Astrocyte (in vitro differentiated cells and primary cell): ENCODE results near the gene TBXT. TPM values are rescaled to one million over a fixed set of nuclear protein-coding genes. Genes with fewer than 3 reads are reported as not detected.

Experiments
- DNase-seq: peaks from one replicate; pipeline ENCODE4 v3.0.0-alpha.2; 2010; ENCODE audit warnings: low read depth
- FAIRE-seq: peaks from 2 replicates; lab custom pipeline; 2011; peaks lifted over from hg19 to GRCh38; lab: Jason Lieb, UNC
- H2AFZ ChIP-seq: 2 replicates; pipeline ENCODE4 v1.6.0; 2012; ENCODE audit warnings: low read depth, low read length, inconsistent platforms
- H3K27ac ChIP-seq: 2 replicates; pipeline ENCODE4 v1.5.1; 2011; ENCODE audit warnings: low read depth, low read length, inconsistent platforms
- H3K27me3 ChIP-seq: 2 replicates; pipeline ENCODE4 v1.6.0; 2011; ENCODE audit warnings: low read length, inconsistent platforms; ENCODE audit not compliant: insufficient read depth
- H3K36me3 ChIP-seq: 2 replicates; pipeline ENCODE4 v1.5.1; 2011; ENCODE audit warnings: low read length, inconsistent platforms; ENCODE audit not compliant: insufficient read depth
- H3K4me1 ChIP-seq: 2 replicates; pipeline ENCODE4 v1.5.1; 2011; ENCODE audit warnings: low read length, inconsistent platforms; ENCODE audit not compliant: insufficient read depth
- H3K4me2 ChIP-seq: 2 replicates; pipeline ENCODE4 v1.6.0; 2012; ENCODE audit warnings: low read length, inconsistent platforms
- H3K4me3 ChIP-seq: 2 replicates; pipeline ENCODE4 v1.5.1; 2011; ENCODE audit warnings: low read depth, mild to moderate bottlenecking, low read length, inconsistent platforms; ENCODE audit not compliant: insufficient read depth
- H3K79me2 ChIP-seq: 2 replicates; pipeline ENCODE4 v1.6.0; 2012; ENCODE audit warnings: mild to moderate bottlenecking, low read length, inconsistent platforms; ENCODE audit not compliant: insufficient read depth
- H3K9ac ChIP-seq: 2 replicates; pipeline ENCODE4 v1.6.0; 2012; ENCODE audit warnings: mild to moderate bottlenecking, low read length, inconsistent platforms
- H3K9me3 ChIP-seq: 2 replicates; pipeline ENCODE4 v1.5.1; 2012; ENCODE audit warnings: low read depth, mild to moderate bottlenecking, low read length, inconsistent platforms; ENCODE audit not compliant: insufficient read depth
- H4K20me1 ChIP-seq: 2 replicates; pipeline ENCODE4 v1.6.0; 2012; ENCODE audit warnings: low read length, inconsistent platforms; ENCODE audit not compliant: insufficient read depth
- H3K27ac Mint-ChIP-seq: one replicate; pipeline ENCODE4 v1.8.0; 2021; ENCODE audit warnings: mild to moderate bottlenecking, mixed read lengths; ENCODE audit not compliant: unreplicated experiment
- H3K27me3 Mint-ChIP-seq: one replicate; pipeline ENCODE4 v1.8.0; 2021; ENCODE audit warnings: low read depth, mixed read lengths; ENCODE audit not compliant: unreplicated experiment
- H3K36me3 Mint-ChIP-seq: one replicate; pipeline ENCODE4 v1.8.0; 2021; ENCODE audit warnings: low read depth, mixed read lengths; ENCODE audit not compliant: unreplicated experiment
- H3K4me1 Mint-ChIP-seq: one replicate; pipeline ENCODE4 v1.8.0; 2021; ENCODE audit warnings: low read depth, mixed read lengths; ENCODE audit not compliant: unreplicated experiment
- H3K4me3 Mint-ChIP-seq: one replicate; pipeline ENCODE4 v1.8.0; 2021; ENCODE audit warnings: mild to moderate bottlenecking, moderate library complexity, mixed read lengths; ENCODE audit not compliant: unreplicated experiment
- H3K9me3 Mint-ChIP-seq: one replicate; pipeline ENCODE4 v1.8.0; 2021; ENCODE audit warnings: mild to moderate bottlenecking, mixed read lengths; ENCODE audit not compliant: unreplicated experiment
- CTCF ChIP-seq: IDR thresholded peaks from 2 replicates; pipeline ENCODE4 v1.5.1; 2011; ENCODE audit warnings: low read depth, mild to moderate bottlenecking, inconsistent platforms, low read length, moderate library complexity; ENCODE audit not compliant: insufficient read depth
- EZH2 ChIP-seq: IDR thresholded peaks from 2 replicates; pipeline ENCODE4 v1.6.1; 2012; ENCODE audit warnings: mild to moderate bottlenecking, low read length, inconsistent platforms; ENCODE audit not compliant: insufficient read depth
- total RNA-seq: library from RNA; stranded (reverse); gene quantifications from 2 replicates; pipeline ENCODE4 v1.2.1, GENCODE V29; 2021

The TBXT gene
- total RNA-seq, 1 donor from 2014 or later = not detected

DNA sequence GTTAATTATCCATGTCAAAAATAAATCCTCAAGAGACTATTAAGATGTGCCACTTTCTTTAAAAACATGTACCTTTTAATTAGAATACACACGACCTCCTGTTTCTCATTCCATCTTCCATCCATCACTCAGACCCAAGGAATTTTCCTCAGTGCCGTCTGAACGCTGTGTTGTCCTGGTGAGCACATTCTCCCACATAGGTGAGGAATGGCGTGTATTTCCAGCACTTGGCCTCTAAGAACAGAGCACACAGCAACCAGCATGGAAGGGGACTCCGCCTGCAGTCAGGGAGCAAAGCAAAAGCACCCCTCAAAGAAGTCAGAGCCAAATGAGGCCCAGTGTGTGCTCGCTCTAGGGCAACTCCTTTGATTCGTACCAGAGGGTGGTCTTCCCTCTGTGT, 45.9 kb downstream of the TBXT start:
- Histone ChIP-seq H3K4me3 (no peak overlapping the region), H3K4me1 (no peaks in the 10 kb centered on the region), H3K27ac (no peak overlapping the region), H4K20me1 (no peaks in the 10 kb centered on the region), H2AFZ (no peak overlapping the region), H3K4me2 (no peak overlapping the region), H3K27me3 (no peaks in the 10 kb centered on the region), H3K36me3 (no peaks in the 10 kb centered on the region), H3K9me3 (no peaks in the 10 kb centered on the region), H3K79me2 (no peaks in the 10 kb centered on the region), H3K9ac (no peak overlapping the region)
- no peaks in the 10 kb centered on the region for H3K36me3 Mint-ChIP-seq
- H3K4me3 Mint-ChIP-seq = no peak overlapping the region
- TF ChIP-seq EZH2 = no peak
- no peak for TF ChIP-seq CTCF
- no peak for FAIRE-seq
- H3K4me1 Mint-ChIP-seq = no peaks in the 10 kb centered on the region
- no peak overlapping the region for H3K27ac Mint-ChIP-seq
- no peak for DNase-seq
- no peaks in the 10 kb centered on the region for H3K9me3 Mint-ChIP-seq
- H3K27me3 Mint-ChIP-seq = peaks cover 14% of the 10 kb centered on the region

- H3K4me1 ChIP-seq = no peaks in the 10 kb centered on the region
- Mint-ChIP-seq H3K4me3 (no peak overlapping the region), H3K27me3 (no peaks in the 10 kb centered on the region), H3K27ac (no peak overlapping the region), H3K9me3 (no peaks in the 10 kb centered on the region), H3K4me1 (no peaks in the 10 kb centered on the region), H3K36me3 (no peaks in the 10 kb centered on the region)
- H3K36me3 ChIP-seq = no peaks in the 10 kb centered on the region
- no peaks in the 10 kb centered on the region for H3K27me3 ChIP-seq
- no peak for DNase-seq
- no peak for FAIRE-seq
- H3K79me2 ChIP-seq = no peaks in the 10 kb centered on the region
- H3K9me3 ChIP-seq = no peaks in the 10 kb centered on the region
- H3K4me3 ChIP-seq = no peak overlapping the region
- H3K9ac ChIP-seq = no peak overlapping the region
- H3K27ac ChIP-seq = no peak overlapping the region
- no peaks in the 10 kb centered on the region for H4K20me1 ChIP-seq
- no peak overlapping the region for H2AFZ ChIP-seq
- TF ChIP-seq CTCF (no peak), EZH2 (no peak)
- no peak overlapping the region for H3K4me2 ChIP-seq
These were observed 48.3 kb downstream of the TBXT start for GRCh38 chr6:166119116-166119911.

GRCh38 chr6:166115609-166116008, 52.0 kb downstream of the TBXT start:
- Mint-ChIP-seq H3K4me1 (peaks cover 5% of the 10 kb centered on the region), H3K4me3 (no peak overlapping the region), H3K36me3 (no peaks in the 10 kb centered on the region), H3K27ac (no peak overlapping the region), H3K9me3 (peaks cover 2% of the 10 kb centered on the region), H3K27me3 (peaks cover 3% of the 10 kb centered on the region)
- Histone ChIP-seq H3K9ac (no peak overlapping the region), H3K4me3 (no peak overlapping the region), H3K36me3 (no peaks in the 10 kb centered on the region), H3K27me3 (no peaks in the 10 kb centered on the region), H4K20me1 (no peaks in the 10 kb centered on the region), H3K4me2 (no peak overlapping the region), H3K79me2 (no peaks in the 10 kb centered on the region), H3K9me3 (no peaks in the 10 kb centered on the region), H3K4me1 (peaks cover 9% of the 10 kb centered on the region), H2AFZ (no peak overlapping the region), H3K27ac (no peak overlapping the region)
- DNase-seq (no peak), FAIRE-seq (no peak)
- no peak for TF ChIP-seq EZH2
- no peak for TF ChIP-seq CTCF
